Endothelial cell (in vitro differentiated cells): ENCODE data around the gene FAM156B. TPM values are rescaled to one million over a fixed set of nuclear protein-coding genes. Genes with fewer than 3 reads are reported as not detected.
"Not testable (repeated sequence)": the region's sequence is repeated elsewhere in the genome, so short reads cannot be mapped to it uniquely, and the experiment has no call there.

Experiments used
- DNase-seq: peaks from one replicate; pipeline ENCODE4 v3.0.0; 2021; ENCODE audit warnings: low spot score
- H3K27ac Mint-ChIP-seq: one replicate; pipeline ENCODE4 v1.8.0; 2021; ENCODE audit warnings: mixed read lengths, inconsistent platforms; ENCODE audit not compliant: unreplicated experiment
- H3K27me3 Mint-ChIP-seq: one replicate; pipeline ENCODE4 v1.8.0; 2021; ENCODE audit warnings: mild to moderate bottlenecking, moderate library complexity, mixed read lengths, inconsistent platforms; ENCODE audit not compliant: unreplicated experiment
- H3K36me3 Mint-ChIP-seq: one replicate; pipeline ENCODE4 v1.8.0; 2021; ENCODE audit warnings: mild to moderate bottlenecking, low read depth, mixed read lengths, inconsistent platforms; ENCODE audit not compliant: unreplicated experiment
- H3K4me1 Mint-ChIP-seq: one replicate; pipeline ENCODE4 v1.8.0; 2021; ENCODE audit warnings: mild to moderate bottlenecking, mixed read lengths, inconsistent platforms; ENCODE audit not compliant: unreplicated experiment
- H3K4me3 Mint-ChIP-seq: one replicate; pipeline ENCODE4 v1.8.0; 2021; ENCODE audit warnings: mild to moderate bottlenecking, mixed read lengths, inconsistent platforms; ENCODE audit not compliant: unreplicated experiment
- H3K9me3 Mint-ChIP-seq: one replicate; pipeline ENCODE4 v1.8.0; 2021; ENCODE audit warnings: mixed read lengths, inconsistent platforms; ENCODE audit not compliant: unreplicated experiment
- CTCF ChIP-seq: fragments of 200-600 bp; sonication (generic); IDR thresholded peaks from one replicate; pipeline ENCODE4 v1.5.0; 2021; ENCODE audit warnings: antibody characterized with exemption; ENCODE audit not compliant: unreplicated experiment
- total RNA-seq: library from RNA; stranded (reverse); fragmentation: NEBNext Ultra II Directional; extraction: Animal tissue kit (Norgen Biotek cat#: 25700); gene quantifications from one replicate; pipeline ENCODE4 v1.2.1, GENCODE V29; 2021; ENCODE audit not compliant: unreplicated experiment

The FAM156B gene
- total RNA-seq, 1 donor from 2014 or later = 9.5 TPM

- H3K36me3 Mint-ChIP-seq, H3K9me3 Mint-ChIP-seq, H3K4me3 Mint-ChIP-seq, H3K4me1 Mint-ChIP-seq, H3K27me3 Mint-ChIP-seq, H3K27ac Mint-ChIP-seq, DNase-seq: not testable (repeated sequence)
These were observed 10.8 kb downstream of the FAM156B start for GRCh38 chrX:52907900-52908299.

GRCh38 chrX:52909313-52909969 is 12.3 kb downstream of the FAM156B start:
- not testable (repeated sequence) for DNase-seq, H3K4me3 Mint-ChIP-seq, H3K36me3 Mint-ChIP-seq, H3K27ac Mint-ChIP-seq, H3K27me3 Mint-ChIP-seq, H3K9me3 Mint-ChIP-seq, H3K4me1 Mint-ChIP-seq

GRCh38 chrX:52913681-52914080 is 16.6 kb downstream of the FAM156B start:
- not testable (repeated sequence) for H3K27ac Mint-ChIP-seq, DNase-seq, H3K27me3 Mint-ChIP-seq, H3K36me3 Mint-ChIP-seq, H3K4me3 Mint-ChIP-seq, H3K9me3 Mint-ChIP-seq, H3K4me1 Mint-ChIP-seq

GRCh38 chrX:52914704-52915103 is 17.6 kb downstream of the FAM156B start:
- H3K36me3 Mint-ChIP-seq, H3K27ac Mint-ChIP-seq, DNase-seq, H3K9me3 Mint-ChIP-seq, H3K4me3 Mint-ChIP-seq, H3K27me3 Mint-ChIP-seq, H3K4me1 Mint-ChIP-seq: not testable (repeated sequence)

GRCh38 chrX:52923781-52924241 is 26.7 kb downstream of the FAM156B start:
- peaks cover 16% of the 10 kb centered on the region for H3K4me1 Mint-ChIP-seq
- no peak for DNase-seq
- no peaks in the 10 kb centered on the region for H3K36me3 Mint-ChIP-seq
- TF ChIP-seq CTCF = no peak
- H3K27ac Mint-ChIP-seq = no peak overlapping the region
- H3K9me3 Mint-ChIP-seq = no peaks in the 10 kb centered on the region
- peaks cover 2% of the 10 kb centered on the region for H3K27me3 Mint-ChIP-seq
- H3K4me3 Mint-ChIP-seq = no peak overlapping the region

GRCh38 chrX:52930214-52930613 is 33.1 kb downstream of the FAM156B start:
- not testable (repeated sequence) for DNase-seq, H3K27ac Mint-ChIP-seq, H3K9me3 Mint-ChIP-seq, H3K4me3 Mint-ChIP-seq, H3K27me3 Mint-ChIP-seq, H3K36me3 Mint-ChIP-seq
- H3K4me1 Mint-ChIP-seq = peaks cover 16% of the 10 kb centered on the region

GRCh38 chrX:52933213-52933612 is 36.1 kb downstream of the FAM156B start:
- no peak for TF ChIP-seq CTCF
- H3K4me1 Mint-ChIP-seq = peaks cover 2% of the 10 kb centered on the region
- no peak overlapping the region for H3K27ac Mint-ChIP-seq
- no peak for DNase-seq
- H3K9me3 Mint-ChIP-seq = no peaks in the 10 kb centered on the region
- no peak overlapping the region for H3K4me3 Mint-ChIP-seq
- peaks cover 4% of the 10 kb centered on the region for H3K27me3 Mint-ChIP-seq
- no peaks in the 10 kb centered on the region for H3K36me3 Mint-ChIP-seq
